IPS-20b (cell line): ENCODE measurements around the gene NDEL1.

Source experiments
- H3K27ac ChIP-seq: one replicate; pipeline ENCODE4 v1.5.1; 2013; ENCODE audit warnings: low read length
- H3K27me3 ChIP-seq: 2 replicates; pipeline ENCODE4 v1.6.1; 2013; ENCODE audit warnings: mild to moderate bottlenecking, low read length, inconsistent platforms; ENCODE audit not compliant: insufficient read depth
- H3K36me3 ChIP-seq: 2 replicates; pipeline ENCODE4 v1.6.1; 2013; ENCODE audit warnings: low read depth, mild to moderate bottlenecking, inconsistent platforms, low read length, moderate library complexity; ENCODE audit not compliant: insufficient read depth
- H3K4me1 ChIP-seq: 2 replicates; pipeline ENCODE4 v1.6.1; 2013; ENCODE audit warnings: mild to moderate bottlenecking, control low read depth, inconsistent platforms, low read length, moderate library complexity; ENCODE audit not compliant: insufficient read depth
- H3K4me3 ChIP-seq: 2 replicates; pipeline ENCODE4 v1.5.1; 2013; ENCODE audit warnings: mild to moderate bottlenecking, low read length, inconsistent platforms
- H3K9ac ChIP-seq: 2 replicates; pipeline ENCODE4 v1.6.1; 2013; ENCODE audit warnings: low read depth, mild to moderate bottlenecking, inconsistent platforms, low read length, moderate library complexity
- H3K9me3 ChIP-seq: 2 replicates; pipeline ENCODE4 v1.6.1; 2013; ENCODE audit warnings: mild to moderate bottlenecking, low read depth, low read length, inconsistent platforms; ENCODE audit not compliant: insufficient read depth

The NDEL1 gene

DNA sequence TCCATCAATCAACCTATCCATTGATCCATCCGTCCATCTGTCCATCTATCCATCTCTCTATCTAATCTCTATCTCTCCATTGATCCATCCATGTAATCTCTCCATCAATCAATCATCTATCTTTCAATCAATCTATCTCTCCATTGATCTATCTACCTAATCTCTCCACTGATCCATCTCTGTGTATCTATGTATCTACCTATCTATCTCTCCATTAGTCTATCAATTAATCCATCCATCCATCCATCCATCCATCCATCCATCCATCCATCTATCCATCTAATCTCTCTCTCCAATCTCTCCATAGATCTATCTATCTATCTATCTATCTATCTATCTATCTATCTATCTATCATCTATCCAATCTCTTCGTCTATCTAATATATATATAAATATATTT, 34.6 kb upstream of the NDEL1 start:
- Histone ChIP-seq H3K9ac (no peak overlapping the region), H3K4me3 (no peak overlapping the region), H3K36me3 (no peaks in the 10 kb centered on the region), H3K9me3 (no peaks in the 10 kb centered on the region), H3K27me3 (peaks cover 9% of the 10 kb centered on the region), H3K27ac (no peak overlapping the region), H3K4me1 (no peaks in the 10 kb centered on the region)

DNA sequence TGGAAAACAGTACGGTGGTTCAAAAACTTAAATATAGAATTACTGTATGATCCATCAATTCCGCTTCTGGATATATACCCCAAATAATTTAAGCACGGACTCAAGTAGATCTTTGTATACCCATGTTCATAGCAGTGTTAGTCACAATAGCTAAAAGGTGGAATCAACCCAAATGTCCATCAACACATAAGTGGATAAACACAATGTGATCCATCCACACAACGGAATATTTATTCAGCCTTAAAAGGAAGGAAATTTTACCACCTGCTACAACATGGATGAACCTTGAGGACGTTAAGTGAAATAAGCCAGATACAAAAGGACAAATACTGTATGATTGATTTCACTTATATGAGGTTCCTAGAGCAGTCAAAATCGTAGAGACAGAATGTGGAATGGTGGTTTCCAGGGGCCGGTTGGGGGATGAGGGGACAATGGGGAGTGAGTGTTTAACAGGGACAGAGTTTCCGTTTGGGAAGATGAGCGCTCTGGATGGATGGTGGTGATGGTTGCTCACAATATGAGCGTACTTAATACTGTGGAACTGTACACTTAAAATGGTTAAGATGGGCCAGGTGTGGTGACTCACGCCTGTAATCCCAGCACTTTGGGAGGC, 32.7 kb upstream of the NDEL1 start:
- Histone ChIP-seq H3K4me1 (no peaks in the 10 kb centered on the region), H3K27ac (no peak overlapping the region), H3K36me3 (no peaks in the 10 kb centered on the region)

DNA sequence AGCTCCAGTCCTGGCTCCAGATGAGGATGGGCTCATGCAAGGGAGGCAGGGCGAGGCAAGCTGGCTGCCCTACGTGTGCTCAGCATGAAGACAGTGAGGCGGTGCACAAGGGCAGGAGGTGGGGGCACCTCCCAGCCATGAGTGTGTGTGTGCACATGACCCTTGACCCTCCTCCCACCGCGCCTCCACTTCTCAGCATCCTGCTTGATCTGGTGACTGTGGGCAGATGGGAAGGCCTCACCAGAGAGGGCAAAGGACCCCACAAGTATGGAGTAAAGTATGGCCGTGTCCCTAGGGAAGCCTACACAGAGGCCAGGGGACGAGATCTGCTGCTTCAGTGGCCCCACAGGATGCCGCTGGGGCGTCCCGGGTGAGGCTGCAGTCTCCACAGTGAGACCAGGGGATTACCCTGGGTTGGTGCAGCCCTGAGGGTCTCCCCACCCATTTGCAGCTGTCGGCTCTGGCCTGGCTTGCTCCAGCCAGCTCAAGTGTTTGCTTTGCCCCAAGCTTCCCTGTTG, 30.1 kb upstream of the NDEL1 start:
- H3K9ac ChIP-seq = no peak overlapping the region
- H3K27ac ChIP-seq = no peak overlapping the region
- H3K9me3 ChIP-seq = no peaks in the 10 kb centered on the region
- H3K4me1 ChIP-seq = no peaks in the 10 kb centered on the region
- H3K4me3 ChIP-seq = no peak overlapping the region
- no peaks in the 10 kb centered on the region for H3K36me3 ChIP-seq
- no peaks in the 10 kb centered on the region for H3K27me3 ChIP-seq

More for the DNA sequence above, 32.7 kb upstream of the NDEL1 start:
- no peaks in the 10 kb centered on the region for H3K9me3 ChIP-seq
- H3K4me3 ChIP-seq = no peak overlapping the region
- H3K9ac ChIP-seq = no peak overlapping the region
- H3K27me3 ChIP-seq = peaks cover 3% of the 10 kb centered on the region; the same call in 1 of the 2 replicates

DNA sequence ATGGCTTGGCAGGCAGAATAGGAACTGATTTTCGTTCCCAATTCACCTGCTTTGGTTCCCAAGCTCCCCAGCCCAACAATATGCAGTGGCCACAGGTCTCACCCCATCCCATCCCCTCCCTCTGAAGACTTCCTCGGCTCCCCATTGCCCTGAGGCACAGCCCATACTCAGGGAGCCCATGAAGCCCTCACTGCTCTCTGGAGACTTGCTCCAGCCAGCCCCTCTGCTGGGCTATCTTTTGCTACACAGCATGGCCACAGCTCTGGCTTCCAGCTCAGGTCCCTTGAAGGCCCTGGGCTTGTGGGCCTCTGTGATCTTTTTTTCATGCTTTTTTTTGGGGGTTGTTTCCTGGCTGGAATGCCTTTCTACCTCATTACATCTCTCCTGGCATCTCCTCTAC, 29.5 kb upstream of the NDEL1 start:
- no peaks in the 10 kb centered on the region for H3K27me3 ChIP-seq
- no peak overlapping the region for H3K27ac ChIP-seq
- no peaks in the 10 kb centered on the region for H3K9me3 ChIP-seq
- H3K36me3 ChIP-seq = no peaks in the 10 kb centered on the region
- H3K4me3 ChIP-seq = no peak overlapping the region
- no peak overlapping the region for H3K9ac ChIP-seq
- no peaks in the 10 kb centered on the region for H3K4me1 ChIP-seq

DNA sequence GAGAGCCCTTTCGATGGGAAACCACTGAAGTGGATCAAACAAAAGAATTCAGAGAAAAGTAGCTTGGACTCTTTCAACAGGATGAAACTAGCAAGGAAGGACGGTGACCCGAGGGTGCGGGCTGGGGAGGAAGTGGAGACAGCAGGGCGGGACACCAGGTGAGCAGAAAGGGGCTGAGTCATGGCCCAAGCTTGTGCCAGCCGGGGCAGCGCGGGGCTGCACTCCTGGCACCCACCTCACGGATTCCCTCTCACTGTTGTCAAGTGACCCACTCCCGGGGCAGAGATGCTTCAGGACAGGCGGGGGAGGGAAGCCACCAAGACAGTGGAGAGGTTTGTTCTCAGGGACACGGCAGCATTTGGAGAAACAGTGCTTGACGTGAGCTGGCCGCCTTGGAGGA, 27.3 kb upstream of the NDEL1 start:
- Histone ChIP-seq H3K9ac (no peak overlapping the region), H3K4me1 (no peaks in the 10 kb centered on the region), H3K9me3 (no peaks in the 10 kb centered on the region), H3K27ac (no peak overlapping the region), H3K4me3 (no peak overlapping the region), H3K36me3 (no peaks in the 10 kb centered on the region), H3K27me3 (no peaks in the 10 kb centered on the region)

DNA sequence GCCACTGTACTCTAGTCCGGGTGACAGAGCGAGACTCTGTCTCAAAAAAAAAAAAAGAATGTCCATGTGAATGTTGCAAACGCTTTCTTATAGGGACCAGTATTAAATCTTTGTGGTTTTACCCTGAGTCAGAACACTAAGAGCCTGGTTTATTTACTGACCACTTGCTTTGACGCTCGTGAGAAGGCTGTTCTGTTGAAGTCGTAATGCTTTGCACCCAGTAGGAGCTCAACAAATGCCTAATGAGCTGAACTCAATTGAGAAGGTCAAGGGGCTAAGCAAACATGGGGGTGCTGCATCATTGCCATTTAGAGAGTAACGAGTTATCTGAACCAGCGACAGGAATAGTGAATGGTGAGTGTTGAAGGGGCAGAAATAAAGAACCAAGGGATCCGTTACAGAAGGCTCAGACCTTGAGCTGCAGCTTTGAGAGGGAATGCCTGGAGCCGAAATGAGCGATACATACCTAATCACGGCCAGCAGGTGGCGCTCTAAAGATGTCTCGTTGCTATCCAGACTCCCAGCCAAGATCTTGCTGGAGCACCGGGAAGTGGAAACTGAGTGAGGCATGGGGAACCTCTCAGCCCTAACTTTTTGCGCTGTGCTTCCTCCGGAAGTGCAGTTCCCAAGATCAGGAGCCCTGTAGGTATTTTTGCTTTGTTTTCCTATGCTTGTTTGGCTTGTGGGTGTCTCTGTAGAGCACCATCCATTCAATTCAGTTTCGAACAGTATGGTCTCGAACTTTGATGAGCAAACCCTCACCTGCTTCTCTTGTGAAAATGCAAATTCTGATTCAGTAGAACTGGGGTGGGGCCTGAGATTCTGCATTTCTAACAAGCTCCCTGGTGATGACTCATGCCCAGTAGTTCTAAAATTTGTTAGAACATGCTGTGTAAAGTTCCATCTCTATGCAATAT, 25.5 kb upstream of the NDEL1 start:
- H3K27me3 ChIP-seq = no peaks in the 10 kb centered on the region
- H3K9ac ChIP-seq = no peak overlapping the region
- no peaks in the 10 kb centered on the region for H3K4me1 ChIP-seq

DNA sequence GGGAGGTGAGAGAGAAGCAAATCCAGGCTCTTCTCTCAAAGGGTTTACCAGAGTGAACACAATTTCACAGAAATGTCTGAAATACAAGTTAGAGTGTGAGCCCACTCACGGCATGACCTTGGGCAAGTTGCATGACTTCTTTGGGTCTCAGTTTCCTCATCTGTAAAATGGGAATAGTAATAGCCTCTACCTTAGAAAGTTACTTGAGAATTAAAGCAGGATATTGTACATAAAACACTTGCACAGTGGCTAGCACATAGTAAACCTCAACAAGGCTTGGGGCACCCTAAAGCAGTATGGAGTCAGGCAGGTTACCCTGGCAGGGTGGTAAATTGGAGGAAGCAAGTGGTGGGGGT, 24.8 kb upstream of the NDEL1 start:
- Histone ChIP-seq H3K9me3 (no peaks in the 10 kb centered on the region), H3K4me3 (no peak overlapping the region)

More for the DNA sequence above, 25.5 kb upstream of the NDEL1 start:
- no peaks in the 10 kb centered on the region for H3K36me3 ChIP-seq
- H3K4me3 ChIP-seq = no peak overlapping the region
- no peaks in the 10 kb centered on the region for H3K9me3 ChIP-seq
- no peak overlapping the region for H3K27ac ChIP-seq

DNA sequence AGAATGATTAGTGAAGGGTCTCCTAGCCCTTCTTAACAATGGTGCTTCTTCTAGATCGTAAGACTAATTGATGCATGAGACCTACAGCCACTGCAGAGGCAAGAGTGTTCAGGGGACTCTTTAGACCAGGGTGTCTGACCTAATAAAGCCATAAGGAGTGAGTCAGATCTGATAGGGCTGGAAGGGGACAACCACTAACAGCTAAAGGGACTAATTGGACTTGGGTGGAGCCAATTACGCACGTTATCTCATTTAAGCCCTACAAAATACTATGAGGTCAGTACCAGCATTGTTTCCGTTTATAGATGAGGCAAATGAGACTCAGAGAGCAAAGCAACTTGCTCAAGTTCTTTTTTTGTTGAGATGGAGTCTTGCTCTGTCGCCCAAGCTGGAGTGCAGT, 23.6 kb upstream of the NDEL1 start:
- no peaks in the 10 kb centered on the region for H3K9me3 ChIP-seq
- H3K4me3 ChIP-seq = no peak overlapping the region
- no peak overlapping the region for H3K27ac ChIP-seq
- H3K4me1 ChIP-seq = no peaks in the 10 kb centered on the region
- H3K27me3 ChIP-seq = no peaks in the 10 kb centered on the region; the same call in 1 of the 2 replicates
- H3K36me3 ChIP-seq = no peaks in the 10 kb centered on the region
- H3K9ac ChIP-seq = no peak overlapping the region

More for the DNA sequence above, 24.8 kb upstream of the NDEL1 start:
- H3K36me3 ChIP-seq = no peaks in the 10 kb centered on the region
- no peaks in the 10 kb centered on the region for H3K27me3 ChIP-seq
- no peak overlapping the region for H3K9ac ChIP-seq
- no peak overlapping the region for H3K27ac ChIP-seq
- no peaks in the 10 kb centered on the region for H3K4me1 ChIP-seq

DNA sequence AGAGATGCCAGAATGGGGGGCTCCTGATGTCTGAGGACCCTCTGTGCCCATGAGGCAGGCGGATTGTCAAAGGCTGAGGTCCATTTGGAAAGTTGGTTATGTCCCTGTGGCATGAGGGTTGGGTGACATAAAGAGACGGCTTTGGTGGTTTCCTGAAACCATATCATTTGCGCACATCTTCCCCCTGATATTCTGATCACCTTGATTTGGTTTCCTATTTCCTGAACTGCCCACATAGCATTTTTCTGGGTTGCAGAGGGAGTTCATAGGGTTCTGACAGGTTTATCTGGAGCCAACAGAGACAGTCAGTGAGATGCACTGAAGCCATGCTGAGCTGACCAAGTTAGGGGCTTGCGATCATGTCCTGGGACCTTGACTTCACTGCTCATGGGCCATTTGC, 22.4 kb upstream of the NDEL1 start:
- H3K4me1 ChIP-seq = no peaks in the 10 kb centered on the region
- H3K27me3 ChIP-seq = no peaks in the 10 kb centered on the region; the same call in 1 of the 2 replicates
- no peaks in the 10 kb centered on the region for H3K9me3 ChIP-seq
- H3K4me3 ChIP-seq = no peak overlapping the region
- H3K36me3 ChIP-seq = no peaks in the 10 kb centered on the region
- H3K27ac ChIP-seq = no peak overlapping the region
- no peak overlapping the region for H3K9ac ChIP-seq

DNA sequence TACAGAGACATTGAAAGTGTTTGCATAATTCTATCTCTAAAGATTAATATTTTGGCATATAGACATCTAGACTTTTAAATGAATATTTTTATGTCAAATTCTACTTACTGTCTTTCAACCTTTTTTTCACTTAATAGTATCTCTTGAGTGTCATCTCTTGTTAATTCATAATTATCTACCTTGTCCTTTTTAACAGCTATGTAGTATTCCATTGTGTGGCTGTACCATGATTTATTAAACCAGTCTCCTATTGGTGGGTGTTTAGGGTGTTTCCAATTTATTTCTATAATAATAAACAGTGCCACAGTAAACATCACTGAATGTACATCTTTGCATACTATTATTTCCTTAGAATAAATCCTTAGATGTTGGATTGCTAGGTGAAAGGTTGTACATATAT, 21.7 kb upstream of the NDEL1 start:
- no peaks in the 10 kb centered on the region; the same call in 1 of the 2 replicates for H3K27me3 ChIP-seq
- H3K9me3 ChIP-seq = no peaks in the 10 kb centered on the region
- H3K4me3 ChIP-seq = no peak overlapping the region
- H3K9ac ChIP-seq = no peak overlapping the region
- no peaks in the 10 kb centered on the region for H3K36me3 ChIP-seq
- H3K4me1 ChIP-seq = no peaks in the 10 kb centered on the region
- no peak overlapping the region for H3K27ac ChIP-seq

DNA sequence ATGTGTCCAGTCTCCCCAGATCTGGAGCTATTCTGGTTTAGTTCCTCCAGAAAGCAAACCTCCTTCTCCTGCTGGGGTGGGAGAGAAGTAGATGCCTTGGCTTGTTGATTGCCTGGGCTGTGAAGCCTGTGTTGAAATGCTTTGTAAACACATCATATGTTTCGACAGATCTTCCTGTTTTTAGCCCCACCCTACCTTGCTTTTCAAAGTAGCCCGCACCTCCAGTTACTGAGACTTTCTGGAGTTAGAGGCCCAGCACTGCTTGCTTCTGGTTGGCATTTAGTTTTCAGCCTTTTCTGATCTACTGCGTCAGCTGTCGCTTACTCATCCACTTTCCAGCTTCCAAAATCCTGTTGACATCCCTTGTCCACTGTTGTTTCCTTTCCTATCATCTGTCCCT, 17.9 kb upstream of the NDEL1 start:
- peaks cover 6% of the 10 kb centered on the region; the same call in 1 of the 2 replicates for H3K27me3 ChIP-seq
- H3K4me3 ChIP-seq = no peak overlapping the region
- no peaks in the 10 kb centered on the region for H3K9me3 ChIP-seq
- H3K4me1 ChIP-seq = no peaks in the 10 kb centered on the region
- no peak overlapping the region for H3K9ac ChIP-seq
- no peaks in the 10 kb centered on the region for H3K36me3 ChIP-seq
- H3K27ac ChIP-seq = no peak overlapping the region

DNA sequence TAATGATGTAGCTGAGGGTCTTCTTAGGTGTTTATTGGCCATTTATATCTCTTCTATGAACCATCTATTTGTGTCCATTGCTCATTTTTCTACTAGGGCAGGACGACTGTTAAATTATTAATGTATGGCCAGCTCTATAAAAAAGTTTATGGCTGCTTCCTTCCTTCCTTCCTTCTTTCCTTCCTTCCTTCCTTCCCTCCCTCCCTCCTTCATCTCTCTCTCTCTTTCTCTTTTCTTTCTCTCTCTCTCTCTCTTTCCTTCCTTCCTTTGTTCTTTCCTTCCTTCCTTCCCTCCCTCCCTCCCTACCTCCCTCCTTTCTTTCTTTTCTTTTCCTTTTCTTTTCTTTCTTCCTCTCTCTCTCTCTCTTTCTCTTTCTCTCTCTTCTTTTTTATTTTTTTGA, 17.2 kb upstream of the NDEL1 start:
- no peak overlapping the region for H3K27ac ChIP-seq

More for the DNA sequence above, 17.2 kb upstream of the NDEL1 start:
- Histone ChIP-seq H3K4me3 (no peak overlapping the region), H3K9me3 (no peaks in the 10 kb centered on the region), H3K9ac (no peak overlapping the region), H3K27me3 (peaks cover 6% of the 10 kb centered on the region; the same call in 1 of the 2 replicates), H3K36me3 (no peaks in the 10 kb centered on the region), H3K4me1 (no peaks in the 10 kb centered on the region)
